ENCODE results near the gene DDX51.
"Not testable (repeated sequence)": the region's sequence is repeated elsewhere in the genome, so short reads cannot be mapped to it uniquely, and the experiment has no call there.

DDX51 gene

GRCh38 chr12:132153501-132154340 is 9.6 kb upstream of the DDX51 start:
- DNase-seq = peak; percentile 25 to 60

DNA sequence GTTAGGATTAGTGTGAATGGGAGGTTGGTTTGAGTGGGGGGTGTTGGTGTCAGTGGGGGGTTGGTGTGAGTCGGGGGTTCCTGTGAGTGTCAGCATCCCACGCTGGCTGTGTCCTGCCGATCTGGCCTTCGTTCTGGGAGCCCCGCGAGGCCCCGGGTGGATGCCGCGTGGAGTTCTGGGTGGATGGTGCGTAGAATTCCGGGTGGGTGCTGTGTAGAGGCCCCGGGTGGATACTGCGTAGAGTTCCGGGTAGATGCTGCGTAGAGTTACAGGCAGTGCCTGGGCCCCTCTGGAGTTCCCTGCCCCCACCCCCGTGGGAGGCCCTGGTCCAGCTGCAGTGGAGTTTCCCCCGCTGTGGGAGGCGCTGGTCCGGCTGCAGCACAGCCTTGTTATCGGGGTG is 8.8 kb upstream of the DDX51 start:
- no peak for DNase-seq

- no peak for DNase-seq
Observed at GRCh38 chr12:132152411-132152821, 8.3 kb upstream of the DDX51 start.

DNA sequence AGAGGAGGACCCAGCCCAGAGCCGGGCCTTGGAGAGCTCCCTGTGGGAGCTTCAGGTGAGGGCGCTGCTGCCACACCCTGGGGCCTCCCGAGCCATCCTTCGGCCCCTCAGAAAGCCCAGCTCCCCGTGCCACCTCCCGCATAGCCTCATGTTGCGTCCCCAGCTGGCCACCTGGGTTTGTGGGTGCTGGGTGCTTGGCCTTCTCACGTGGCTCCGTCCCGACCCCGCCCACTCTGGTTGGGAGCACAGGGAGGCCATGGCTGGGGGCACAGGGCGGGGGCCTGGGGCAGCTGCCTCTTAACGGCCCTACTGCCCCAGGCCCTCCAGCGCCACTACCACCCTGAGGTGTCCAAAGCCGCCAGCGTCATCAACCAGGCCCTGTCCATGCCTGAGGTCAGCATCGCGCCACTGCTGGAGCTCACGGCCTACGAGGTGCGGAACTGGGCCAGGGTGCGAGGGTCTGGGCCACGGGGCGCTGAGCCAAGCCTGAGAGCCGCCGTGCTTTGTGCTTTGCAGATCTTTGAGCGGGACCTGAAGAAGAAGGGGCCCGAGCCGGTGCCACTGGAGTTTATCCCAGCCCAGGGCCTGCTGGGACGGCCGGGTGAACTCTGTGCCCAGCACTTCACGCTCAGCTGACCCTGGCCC is 7.8 kb upstream of the DDX51 start:
- DNase-seq = no peak

- DNase-seq = no peak
Observed at GRCh38 chr12:132151145-132151765, 7.1 kb upstream of the DDX51 start.

DNA sequence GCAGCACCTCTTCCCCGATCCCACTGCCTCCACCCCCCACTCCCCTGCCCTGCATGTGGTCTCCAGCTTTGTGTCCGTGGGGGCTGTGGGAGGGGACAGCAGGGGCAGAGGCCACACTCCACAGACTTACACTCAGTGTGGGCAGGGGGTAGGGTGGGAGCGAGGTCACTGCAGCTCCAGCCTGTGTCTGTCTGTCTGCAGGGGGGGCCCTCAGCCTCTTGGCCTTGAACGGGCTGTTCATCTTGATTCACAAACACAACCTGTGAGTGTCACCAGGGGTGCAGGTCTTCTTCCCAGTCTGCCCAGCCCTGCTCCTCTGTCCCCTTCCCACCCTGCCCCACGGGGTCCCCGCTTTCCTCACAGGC is 6.6 kb upstream of the DDX51 start:
- DNase-seq = no peak

- not testable (repeated sequence) for DNase-seq
Observed at GRCh38 chr12:132149526-132149925, 5.4 kb upstream of the DDX51 start.

GRCh38 chr12:132148368-132149045 is 4.4 kb upstream of the DDX51 start:
- DNase-seq = no peak

GRCh38 chr12:132147423-132148367 is 3.6 kb upstream of the DDX51 start:
- DNase-seq = no peak

GRCh38 chr12:132146772-132147422 is 2.8 kb upstream of the DDX51 start:
- no peak for DNase-seq

- DNase-seq = no peak
Observed at GRCh38 chr12:132146098-132146497, 2.0 kb upstream of the DDX51 start.

GRCh38 chr12:132145334-132145733 is 1.2 kb upstream of the DDX51 start:
- DNase-seq = no peak

GRCh38 chr12:132144810-132145168 is 670 bp upstream of the DDX51 start:
- DNase-seq = no peak

DNA sequence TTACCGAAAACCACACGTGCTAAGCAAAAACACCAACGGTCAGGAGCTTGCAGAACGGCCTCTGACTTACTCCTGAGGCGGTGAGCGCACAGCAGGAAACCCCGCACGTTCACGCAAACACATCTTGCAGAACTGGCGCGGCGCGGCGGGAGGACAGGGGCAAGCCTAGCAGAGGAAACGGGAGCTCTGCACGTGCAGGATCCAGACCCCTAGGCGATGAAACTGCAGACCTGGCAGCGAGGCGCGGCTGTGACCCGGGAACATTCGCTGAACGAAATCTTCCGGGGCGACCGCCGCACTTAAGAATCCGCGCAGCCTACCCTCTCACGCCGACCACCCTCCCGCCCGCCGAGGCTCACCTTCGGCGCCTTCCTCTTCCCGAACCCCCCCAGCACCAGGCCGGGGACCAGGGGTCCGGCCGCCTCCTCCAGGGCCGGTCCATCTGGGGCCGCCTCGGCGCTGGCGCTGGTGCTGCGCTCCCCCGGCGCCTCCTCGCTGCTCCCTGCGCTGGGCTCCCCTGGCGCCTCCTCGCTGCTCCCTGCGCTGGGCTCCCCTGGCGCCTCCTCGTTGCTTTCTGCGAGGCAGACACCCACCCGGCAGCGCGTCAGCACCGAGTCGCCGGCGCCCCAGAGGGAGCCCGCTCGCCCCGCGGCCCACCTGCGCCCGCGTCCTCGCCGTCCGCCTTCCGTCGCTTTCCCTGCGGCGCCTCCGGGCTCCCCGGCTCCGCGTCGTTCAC is 615 bp downstream of the DDX51 start:
- DNase-seq = peak in 1 of 2 donors; percentile 12

DNA sequence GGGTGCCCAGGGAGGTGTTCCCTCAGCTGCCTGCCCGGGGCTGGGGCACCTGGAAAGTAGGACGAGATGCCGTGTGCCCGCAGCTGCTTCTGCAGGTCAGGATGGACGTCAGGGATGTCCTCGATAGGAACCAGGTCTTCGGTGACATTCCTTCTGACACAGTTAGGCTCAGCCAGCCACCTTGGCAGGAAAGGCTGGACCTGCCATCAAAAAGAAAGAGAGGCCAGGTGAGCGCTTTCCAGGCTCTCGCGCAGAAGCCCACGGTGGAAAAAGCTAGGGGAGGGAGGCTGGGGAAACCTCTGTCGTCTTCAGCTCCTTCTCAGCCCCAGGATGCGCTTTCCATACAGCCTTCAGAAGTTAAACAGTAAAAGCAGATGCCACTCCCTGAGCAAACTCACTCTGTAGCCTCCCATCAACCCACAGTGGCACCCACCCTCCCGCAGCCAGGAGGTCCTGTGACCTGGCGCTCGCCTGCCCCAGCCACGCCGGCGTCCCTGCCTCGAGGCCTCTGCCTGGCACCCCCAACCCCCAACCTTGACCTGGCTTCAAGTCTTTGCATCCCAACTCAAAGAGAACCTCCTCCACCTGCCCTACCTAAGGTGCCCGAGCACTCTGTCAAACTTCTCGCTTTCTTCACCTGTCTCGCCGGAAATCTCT is 1.3 kb downstream of the DDX51 start:
- DNase-seq = no peak

GRCh38 chr12:132141976-132142678 is 2.0 kb downstream of the DDX51 start:
- DNase-seq = no peak

DNA sequence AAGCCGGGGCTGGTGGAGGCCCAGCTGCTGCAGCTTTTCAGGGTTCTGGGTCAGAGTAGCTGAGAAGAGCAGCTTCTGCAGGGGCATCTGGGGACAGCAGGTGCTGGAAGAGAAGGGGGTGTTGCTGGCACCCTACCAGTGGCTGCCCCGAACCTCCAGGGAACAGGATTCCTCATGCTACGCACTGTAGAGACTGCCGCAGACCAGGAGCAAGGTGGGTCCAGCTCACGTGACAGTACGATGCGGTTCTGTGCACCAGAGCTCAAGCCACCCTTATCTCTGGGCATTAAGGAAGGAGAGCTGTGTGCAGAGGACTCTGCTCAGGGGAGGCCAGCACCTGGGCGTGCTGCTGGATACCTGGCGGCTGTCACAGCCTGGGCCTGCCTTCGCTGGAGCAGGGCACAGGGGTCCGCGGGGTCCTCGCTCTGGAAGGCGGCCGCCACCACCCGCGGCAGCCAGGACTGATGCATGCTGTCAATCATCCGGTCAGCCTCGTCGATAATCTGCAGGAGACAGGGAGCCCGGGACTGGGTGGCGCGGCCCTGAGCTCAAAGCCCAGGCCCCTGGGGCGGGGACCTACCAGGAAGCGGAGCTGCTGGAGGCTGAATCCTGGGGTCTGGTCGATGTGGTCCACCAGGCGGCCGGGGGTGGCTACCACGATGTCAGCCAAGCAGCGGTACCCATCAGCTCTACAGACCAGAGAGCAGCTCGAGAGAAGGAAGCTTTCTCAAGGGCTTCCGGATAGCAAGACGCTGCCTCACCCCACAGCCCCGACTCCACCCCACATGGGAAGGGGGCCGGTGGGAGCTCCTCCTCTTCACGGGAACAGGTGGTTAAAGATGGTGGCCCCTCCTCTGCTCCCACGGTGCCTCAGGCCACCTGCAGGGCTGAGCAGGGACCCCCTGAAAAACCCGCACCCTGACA is 2.9 kb downstream of the DDX51 start:
- DNase-seq = no peak

DNA sequence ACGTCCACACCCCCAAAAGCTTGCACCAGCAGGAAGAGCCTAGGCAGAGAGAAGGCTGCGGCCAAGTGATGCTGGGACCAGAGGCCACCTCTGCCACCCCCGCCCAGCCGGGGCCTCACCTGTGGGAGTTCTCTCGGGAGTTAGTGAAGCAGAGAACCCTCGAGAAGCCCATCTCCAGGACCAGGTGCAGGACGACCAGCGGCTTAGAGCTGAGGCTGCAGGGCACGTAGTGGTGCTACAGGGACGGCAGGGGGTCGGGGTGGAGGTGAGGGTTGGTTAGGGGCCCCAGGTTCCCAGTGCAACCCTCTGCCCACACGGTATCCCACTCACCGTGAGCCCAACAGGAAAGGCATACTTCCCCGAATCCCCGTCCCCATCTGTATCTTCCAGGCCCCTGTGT is 3.6 kb downstream of the DDX51 start:
- DNase-seq = no peak

DNA sequence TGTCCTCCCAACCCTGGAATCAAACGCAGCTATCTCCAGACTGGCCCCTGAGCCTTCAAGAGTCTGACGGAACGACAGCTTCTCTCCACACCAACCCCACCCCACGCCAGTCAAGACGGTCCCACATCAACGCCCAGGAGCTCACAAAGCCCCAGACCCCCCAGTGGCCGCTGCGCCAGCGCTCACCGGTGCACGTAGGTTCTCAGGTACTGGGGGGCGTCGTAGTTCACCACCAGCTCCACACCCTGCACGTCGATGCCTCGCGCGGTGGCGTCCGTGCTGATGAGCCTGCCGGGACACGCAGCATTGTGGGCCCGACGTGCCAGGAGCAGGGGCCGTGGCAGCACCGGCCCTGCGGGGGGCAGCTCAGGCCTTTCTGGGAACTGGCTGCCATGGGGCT is 4.2 kb downstream of the DDX51 start:
- DNase-seq = no peak
